Mammary epithelial cell (primary cell): ENCODE results near the gene PPFIA2.

Source experiments
- CTCF ChIP-seq, 2 donors: IDR thresholded peaks in 1 of 2; conservative IDR thresholded peaks in 1 of 2; 2 replicates each; pipeline ENCODE4 v1.5.1; 2011 to 2012; ENCODE audit warnings: inconsistent platforms in 2 of 2, low read length in 2 of 2, mild to moderate bottlenecking in 2 of 2, control low read depth in 1 of 2, low read depth in 1 of 2; ENCODE audit not compliant: insufficient read depth in 1 of 2; ENCODE audit errors: extremely low read depth in 1 of 2
- EZH2 ChIP-seq: IDR thresholded peaks from 2 replicates; pipeline ENCODE4 v1.6.1; 2012; ENCODE audit warnings: low read length, inconsistent platforms, borderline replicate concordance

GRCh38 chr12:81679614-81680013 is 79.5 kb downstream of the PPFIA2 start:
- TF ChIP-seq CTCF (conservative IDR thresholded peaks at IDR 0.05 in 1 of 2, IDR thresholded peaks at IDR 0.05 in 1 of 2; ENCODE audit: extremely low read depth in 1 of 2, insufficient read depth in 1 of 2, low read depth in 1 of 2, low read length in 2 of 2) (no peak), EZH2 (no peak)
